ENCODE measurements around the gene MOSPD2. TPM values are rescaled to one million over a fixed set of nuclear protein-coding genes. Genes with fewer than 3 reads are reported as not detected.

The MOSPD2 gene
- polyA plus RNA-seq, 2 of the 4 experiments (the other 2 are of a cell fraction), result 10.0 to 28.4 TPM

- DNase-seq (ENCODE audit: low read depth in 1 of 2, low spot score in 1 of 2) (no peak), FAIRE-seq (no peak), ATAC-seq (no peak)
- Histone ChIP-seq H3K4me3 (no peak overlapping the region), H3K27ac (no peak overlapping the region), H3K4me1 (no peaks in the 10 kb centered on the region), H3K9me3 (peaks cover 16% of the 10 kb centered on the region), H3K4me2 (no peak overlapping the region)
- POLR2A ChIA-PET, result no interaction called here
- no peak for TF ChIP-seq PHF8 (IDR thresholded peaks at IDR 0.05; ENCODE audit: borderline replicate concordance, low read depth)
- TF ChIP-seq EHMT2 (IDR thresholded peaks at IDR 0.05; ENCODE audit: low read depth), result no peak
- TF ChIP-seq FOXS1 (CRISPR knock-in tag; IDR thresholded peaks at IDR 0.05), result no peak
- TF ChIP-seq RAD21 (conservative IDR thresholded peaks at IDR 0.05 in 1 of 2, IDR thresholded peaks at IDR 0.05 in 1 of 2), result no peak
- TF ChIP-seq MYC (IDR thresholded peaks at IDR 0.05; ENCODE audit: borderline replicate concordance, low read length), result no peak
- no peak for TF ChIP-seq RCOR1 (IDR thresholded peaks at IDR 0.05; ENCODE audit: low read depth, low read length)
- no peak for TF ChIP-seq ZNF302 (CRISPR knock-in tag; IDR thresholded peaks at IDR 0.05)
- TF ChIP-seq RFX5 (IDR thresholded peaks at IDR 0.05), result no peak
- no peak for TF ChIP-seq HOXA7 (CRISPR knock-in tag; IDR thresholded peaks at IDR 0.05)
- TF ChIP-seq POLR2AphosphoS2 (conservative IDR thresholded peaks at IDR 0.05; ENCODE audit: low read length), result no peak
- TF ChIP-seq, protein P1, sequence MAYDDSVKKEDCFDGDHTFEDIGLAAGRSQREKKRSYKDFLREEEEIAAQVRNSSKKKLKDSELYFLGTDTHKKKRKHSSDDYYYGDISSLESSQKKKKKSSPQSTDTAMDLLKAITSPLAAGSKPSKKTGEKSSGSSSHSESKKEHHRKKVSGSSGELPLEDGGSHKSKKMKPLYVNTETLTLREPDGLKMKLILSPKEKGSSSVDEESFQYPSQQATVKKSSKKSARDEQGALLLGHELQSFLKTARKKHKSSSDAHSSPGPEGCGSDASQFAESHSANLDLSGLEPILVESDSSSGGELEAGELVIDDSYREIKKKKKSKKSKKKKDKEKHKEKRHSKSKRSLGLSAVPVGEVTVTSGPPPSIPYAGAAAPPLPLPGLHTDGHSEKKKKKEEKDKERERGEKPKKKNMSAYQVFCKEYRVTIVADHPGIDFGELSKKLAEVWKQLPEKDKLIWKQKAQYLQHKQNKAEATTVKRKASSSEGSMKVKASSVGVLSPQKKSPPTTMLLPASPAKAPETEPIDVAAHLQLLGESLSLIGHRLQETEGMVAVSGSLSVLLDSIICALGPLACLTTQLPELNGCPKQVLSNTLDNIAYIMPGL (CRISPR knock-in tag; IDR thresholded peaks at IDR 0.05; ENCODE audit: borderline replicate concordance), result no peak
- TF ChIP-seq HOXB13 (CRISPR knock-in tag; IDR thresholded peaks at IDR 0.05; ENCODE audit: low read depth), result no peak
- TF ChIP-seq, protein P2, sequence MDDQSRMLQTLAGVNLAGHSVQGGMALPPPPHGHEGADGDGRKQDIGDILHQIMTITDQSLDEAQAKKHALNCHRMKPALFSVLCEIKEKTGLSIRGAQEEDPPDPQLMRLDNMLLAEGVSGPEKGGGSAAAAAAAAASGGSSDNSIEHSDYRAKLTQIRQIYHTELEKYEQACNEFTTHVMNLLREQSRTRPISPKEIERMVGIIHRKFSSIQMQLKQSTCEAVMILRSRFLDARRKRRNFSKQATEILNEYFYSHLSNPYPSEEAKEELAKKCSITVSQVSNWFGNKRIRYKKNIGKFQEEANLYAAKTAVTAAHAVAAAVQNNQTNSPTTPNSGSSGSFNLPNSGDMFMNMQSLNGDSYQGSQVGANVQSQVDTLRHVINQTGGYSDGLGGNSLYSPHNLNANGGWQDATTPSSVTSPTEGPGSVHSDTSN (IDR thresholded peaks at IDR 0.05), result no peak
- 89% methylated on average over 1 of the region's 1 CpG for WGBS (ENCODE audit: missing lambda C conversion rate)
- CTCF ChIA-PET, result no interaction called here
These were observed 8.6 kb upstream of the MOSPD2 start for GRCh38 chrX:14864631-14865030.

DNA sequence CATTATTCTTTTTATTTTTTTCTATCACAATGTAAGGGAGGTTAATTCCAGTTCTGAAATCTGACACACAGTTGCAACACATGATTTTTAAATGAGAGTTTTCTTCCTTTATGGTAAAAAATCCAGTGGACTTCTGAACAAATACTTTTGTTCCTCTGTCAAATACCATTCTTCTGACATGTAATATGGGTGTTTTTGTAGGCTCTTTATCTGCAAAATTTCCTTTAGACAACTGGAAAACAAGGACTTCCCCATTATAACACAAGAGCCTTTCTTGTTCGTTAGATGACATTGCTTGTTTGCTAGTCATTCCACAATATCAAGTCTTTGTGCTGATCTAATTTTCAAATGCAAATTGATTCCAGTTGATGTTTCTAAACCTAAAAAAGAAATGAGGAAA, 8.0 kb upstream of the MOSPD2 start:
- H3K4me3 ChIP-seq, result no peak overlapping the region
- H3K9me3 ChIP-seq, result peaks cover 16% of the 10 kb centered on the region
- ATAC-seq (no peak), FAIRE-seq (no peak), DNase-seq (ENCODE audit: low read depth in 1 of 2, low spot score in 1 of 2) (no peak)
- no peak overlapping the region for H3K27ac ChIP-seq
- 95% methylated on average over 1 of the region's 1 CpG for WGBS (ENCODE audit: missing lambda C conversion rate)
- H3K4me1 ChIP-seq, result no peaks in the 10 kb centered on the region
- TF ChIP-seq ZNF302 (CRISPR knock-in tag; IDR thresholded peaks at IDR 0.05) (no peak), TFCP2L1 (CRISPR knock-in tag; IDR thresholded peaks at IDR 0.05) (no peak), BCL3 (IDR thresholded peaks at IDR 0.05) (no peak), HOXB5 (CRISPR knock-in tag; IDR thresholded peaks at IDR 0.05) (no peak), EP300 (IDR thresholded peaks at IDR 0.05) (no peak), ESRRA (IDR thresholded peaks at IDR 0.05; ENCODE audit: borderline replicate concordance, low read length) (no peak), CHD2 (IDR thresholded peaks at IDR 0.05; ENCODE audit: low read length, partially characterized antibody) (no peak)
- H3K4me2 ChIP-seq, result no peak overlapping the region
- CTCF ChIA-PET, result no interaction called here
- POLR2A ChIA-PET, result no interaction called here

DNA sequence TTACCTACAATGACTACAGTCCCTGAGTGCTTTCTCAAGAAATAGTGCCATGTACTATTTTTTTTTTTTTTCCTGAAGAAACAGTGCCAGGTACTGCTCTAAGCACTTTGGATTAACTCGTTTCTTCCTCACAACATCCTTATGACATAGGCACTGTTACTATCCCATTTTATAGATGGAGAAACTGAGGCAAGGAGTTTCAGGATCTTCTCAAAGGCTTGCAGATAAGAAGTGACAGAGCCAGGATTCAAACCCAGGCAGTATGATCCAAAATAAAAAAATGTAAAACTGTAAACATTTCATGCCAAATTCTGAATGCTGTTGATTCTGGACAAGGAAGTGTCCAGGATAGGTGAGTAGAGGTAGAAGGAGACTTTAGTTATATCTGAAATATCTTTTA, 1.5 kb upstream of the MOSPD2 start:
- POLR2A ChIA-PET, result no interaction called here
- TF ChIP-seq PHF8 (IDR thresholded peaks at IDR 0.05; ENCODE audit: borderline replicate concordance, low read depth) (no peak), BCL3 (IDR thresholded peaks at IDR 0.05) (no peak), FOSB (CRISPR knock-in tag; IDR thresholded peaks at IDR 0.05) (no peak), MAZ (IDR thresholded peaks at IDR 0.05; ENCODE audit: borderline replicate concordance, low read depth, low read length) (no peak), BHLHE40 (IDR thresholded peaks at IDR 0.05; ENCODE audit: low read depth, low read length) (no peak), HOXA7 (CRISPR knock-in tag; IDR thresholded peaks at IDR 0.05) (no peak), RAD21 (conservative IDR thresholded peaks at IDR 0.05 in 1 of 2, IDR thresholded peaks at IDR 0.05 in 1 of 2) (no peak)
- Histone ChIP-seq H3K9me3 (peaks cover 16% of the 10 kb centered on the region), H3K4me2 (peak overlapping the region; percentile 71), H3K4me3 (no peak overlapping the region; the same call in 1 of the 3 replicates), H3K27ac (no peak overlapping the region), H3K4me1 (peaks cover 12% of the 10 kb centered on the region; the same call in 2 of the 3 replicates)
- WGBS (ENCODE audit: missing lambda C conversion rate), result 77% methylated on average over 1 of the region's 1 CpG
- no peak for ATAC-seq
- CTCF ChIA-PET, result no interaction called here
- FAIRE-seq, result peak; percentile 46
- no peak for DNase-seq (ENCODE audit: low read depth in 1 of 2, low spot score in 1 of 2)

Measured in A549 (cell line).